Hematopoietic multipotent progenitor cell treated with erythropoietin and hydrocortisone succinate and interleukin-3 and kit ligand, for 17 days (in vitro differentiated cells): ENCODE results near the gene EVA1C.
"Not testable (repeated sequence)": the region's sequence is repeated elsewhere in the genome, so short reads cannot be mapped to it uniquely, and the experiment has no call there.

Experiments used
- DNase-seq: peaks from one replicate; pipeline ENCODE4 v3.0.0-alpha.2; 2015; ENCODE audit warnings: low spot score

EVA1C gene

GRCh38 chr21:32530809-32531208 is 118.3 kb downstream of the EVA1C start:
- DNase-seq: not testable (repeated sequence)

- not testable (repeated sequence) for DNase-seq
Measured at GRCh38 chr21:32531561-32531960, 119.1 kb downstream of the EVA1C start.

- no peak for DNase-seq
Measured at GRCh38 chr21:32532636-32533035, 120.1 kb downstream of the EVA1C start.

- no peak for DNase-seq
Measured at GRCh38 chr21:32533053-32533452, 120.5 kb downstream of the EVA1C start.

- DNase-seq: no peak
Measured at GRCh38 chr21:32533611-32534010, 121.1 kb downstream of the EVA1C start.

GRCh38 chr21:32534113-32534512 is 121.6 kb downstream of the EVA1C start:
- DNase-seq: no peak

GRCh38 chr21:32535612-32536011 is 123.1 kb downstream of the EVA1C start:
- DNase-seq: no peak

GRCh38 chr21:32537569-32537881 is 125.0 kb downstream of the EVA1C start:
- DNase-seq: no peak

GRCh38 chr21:32538147-32538792 is 125.8 kb downstream of the EVA1C start:
- no peak for DNase-seq

GRCh38 chr21:32539378-32539777 is 126.9 kb downstream of the EVA1C start:
- DNase-seq: no peak

GRCh38 chr21:32543056-32543455 is 130.6 kb downstream of the EVA1C start:
- DNase-seq: not testable (repeated sequence)

GRCh38 chr21:32543975-32544374 is 131.5 kb downstream of the EVA1C start:
- no peak for DNase-seq

GRCh38 chr21:32544697-32545096 is 132.2 kb downstream of the EVA1C start:
- no peak for DNase-seq

- peak; percentile 75 for DNase-seq
Measured at GRCh38 chr21:32545948-32546441, 133.5 kb downstream of the EVA1C start.

- peak; percentile 71 for DNase-seq
Measured at GRCh38 chr21:32547018-32547417, 134.5 kb downstream of the EVA1C start.

- DNase-seq: no peak
Measured at GRCh38 chr21:32548978-32549377, 136.5 kb downstream of the EVA1C start.

- no peak for DNase-seq
Measured at GRCh38 chr21:32549440-32549839, 136.9 kb downstream of the EVA1C start.

- no peak for DNase-seq
Measured at GRCh38 chr21:32549886-32550285, 137.4 kb downstream of the EVA1C start.

GRCh38 chr21:32554832-32555638 is 142.5 kb downstream of the EVA1C start:
- no peak for DNase-seq

- DNase-seq: no peak
Measured at GRCh38 chr21:32558106-32558505, 145.6 kb downstream of the EVA1C start.

GRCh38 chr21:32559006-32559610 is 146.6 kb downstream of the EVA1C start:
- DNase-seq: no peak

GRCh38 chr21:32560896-32561295 is 148.4 kb downstream of the EVA1C start:
- DNase-seq: no peak

GRCh38 chr21:32561476-32561875 is 149.0 kb downstream of the EVA1C start:
- not testable (repeated sequence) for DNase-seq
